ENCODE data around the gene PTGDS. TPM values are rescaled to one million over a fixed set of nuclear protein-coding genes. Genes with fewer than 3 reads are reported as not detected.

PTGDS gene
- total RNA-seq, 1 experiment from 2014 or later: 1.1 TPM

GRCh38 chr9:136992819-136993369 lies 15.6 kb downstream of the PTGDS start:
- TSS peak; percentile 82 for BruUV-seq (replicated peaks)
- no peaks in the 10 kb centered on the region for H3K27me3 Mint-ChIP-seq (ENCODE audit: insufficient read depth, unreplicated experiment)
- intact Hi-C loops (cut with micrococcal nuclease): loop anchor here (1.0 kb wide), 1 partner anchor 45 kb away; no protein-coding TSS in a partner anchor

GRCh38 chr9:136994180-136994887 lies 17.0 kb downstream of the PTGDS start:
- peak overlapping the region; percentile 82 for H3K4me3 Mint-ChIP-seq (ENCODE audit: unreplicated experiment)

More at GRCh38 chr9:136992819-136993369, 15.6 kb downstream of the PTGDS start:
- peaks cover 12% of the 10 kb centered on the region for H3K36me3 Mint-ChIP-seq (ENCODE audit: insufficient read depth, unreplicated experiment)
- CTCF ChIA-PET: interaction anchor here (0.6 to 2.1 kb wide), 4 partner anchors 36 to 822 kb away, joined by 3 to 7 read pairs (median 4); no protein-coding TSS in a partner anchor
- TF ChIP-seq CTCF (IDR thresholded peaks at IDR 0.05; ENCODE audit: unreplicated experiment): no peak
- H3K27ac Mint-ChIP-seq (ENCODE audit: low read depth, unreplicated experiment): peak overlapping the region; percentile 81
- no peaks in the 10 kb centered on the region for H3K9me3 Mint-ChIP-seq (ENCODE audit: unreplicated experiment)
- H3K4me3 Mint-ChIP-seq (ENCODE audit: unreplicated experiment): peak overlapping the region; percentile 82
- no peak for DNase-seq (ENCODE audit: unreplicated experiment)
- H3K4me1 Mint-ChIP-seq (ENCODE audit: insufficient read depth, unreplicated experiment): peaks cover 4% of the 10 kb centered on the region
- POLR2A ChIA-PET: interaction anchor here (0.8 to 2.0 kb wide), 5 partner anchors 21 to 137 kb away, joined by 3 to 9 read pairs (median 5); no protein-coding TSS in a partner anchor

GRCh38 chr9:136994888-136995230 lies 17.6 kb downstream of the PTGDS start:
- intact Hi-C loops (cut with micrococcal nuclease): no loop called here
- no peak overlapping the region for H3K27ac Mint-ChIP-seq (ENCODE audit: low read depth, unreplicated experiment)
- H3K27me3 Mint-ChIP-seq (ENCODE audit: insufficient read depth, unreplicated experiment): no peaks in the 10 kb centered on the region
- no peak overlapping the region for H3K4me3 Mint-ChIP-seq (ENCODE audit: unreplicated experiment)
- TF ChIP-seq CTCF (IDR thresholded peaks at IDR 0.05; ENCODE audit: unreplicated experiment): no peak
- CTCF ChIA-PET: no interaction called here
- peaks cover 4% of the 10 kb centered on the region for H3K4me1 Mint-ChIP-seq (ENCODE audit: insufficient read depth, unreplicated experiment)
- BruUV-seq (replicated peaks): no TSS peak
- POLR2A ChIA-PET: no interaction called here
- no peaks in the 10 kb centered on the region for H3K9me3 Mint-ChIP-seq (ENCODE audit: unreplicated experiment)
- H3K36me3 Mint-ChIP-seq (ENCODE audit: insufficient read depth, unreplicated experiment): peaks cover 12% of the 10 kb centered on the region
- DNase-seq (ENCODE audit: unreplicated experiment): no peak

More at GRCh38 chr9:136994180-136994887, 17.0 kb downstream of the PTGDS start:
- Mint-ChIP-seq H3K27me3 (ENCODE audit: insufficient read depth, unreplicated experiment) (no peaks in the 10 kb centered on the region), H3K4me1 (ENCODE audit: insufficient read depth, unreplicated experiment) (peaks cover 4% of the 10 kb centered on the region), H3K9me3 (ENCODE audit: unreplicated experiment) (no peaks in the 10 kb centered on the region), H3K27ac (ENCODE audit: low read depth, unreplicated experiment) (no peak overlapping the region), H3K36me3 (ENCODE audit: insufficient read depth, unreplicated experiment) (peaks cover 12% of the 10 kb centered on the region)
- intact Hi-C loops (cut with micrococcal nuclease): no loop called here
- no TSS peak for BruUV-seq (replicated peaks)
- DNase-seq (ENCODE audit: unreplicated experiment): no peak
- ChIA-PET CTCF (no interaction called here), POLR2A (interaction anchor here (0.7 kb wide), 1 partner anchor 45 kb away, joined by 3 read pairs; no protein-coding TSS in a partner anchor)
- no peak for TF ChIP-seq CTCF (IDR thresholded peaks at IDR 0.05; ENCODE audit: unreplicated experiment)

GRCh38 chr9:136995362-136995761 lies 18.1 kb downstream of the PTGDS start:
- POLR2A ChIA-PET: interaction anchor here (0.6 kb wide), 2 partner anchors 111 to 174 kb away, joined by 3 read pairs; no protein-coding TSS in a partner anchor
- H3K4me1 Mint-ChIP-seq (ENCODE audit: insufficient read depth, unreplicated experiment): peaks cover 4% of the 10 kb centered on the region
- no peaks in the 10 kb centered on the region for H3K27me3 Mint-ChIP-seq (ENCODE audit: insufficient read depth, unreplicated experiment)
- no peaks in the 10 kb centered on the region for H3K9me3 Mint-ChIP-seq (ENCODE audit: unreplicated experiment)
- CTCF ChIA-PET: interaction anchor here (0.9 kb wide), 1 partner anchor 34 kb away, joined by 4 read pairs; no protein-coding TSS in a partner anchor
- H3K27ac Mint-ChIP-seq (ENCODE audit: low read depth, unreplicated experiment): no peak overlapping the region
- intact Hi-C loops (cut with micrococcal nuclease): no loop called here
- no peak for DNase-seq (ENCODE audit: unreplicated experiment)
- H3K4me3 Mint-ChIP-seq (ENCODE audit: unreplicated experiment): no peak overlapping the region
- peaks cover 12% of the 10 kb centered on the region for H3K36me3 Mint-ChIP-seq (ENCODE audit: insufficient read depth, unreplicated experiment)
- TF ChIP-seq CTCF (IDR thresholded peaks at IDR 0.05; ENCODE audit: unreplicated experiment): no peak
- BruUV-seq (replicated peaks): no TSS peak
